Body of pancreas (tissue), 4 donors: ENCODE measurements around the gene MRO.

Experiments
- POLR2A ChIP-seq, 3 donors: fragments of 450-650 bp; IDR thresholded peaks; one replicate each; pipeline ENCODE4 v1.6.1; 2016; ENCODE audit warnings: antibody characterized with exemption in 3 of 3, mild to moderate bottlenecking in 2 of 3
- TF ChIP-seq, protein P1 (sequence below), 7 experiments: fragments of 450-650 bp in 4 of 7; fragments of 200-600 bp in 3 of 7; sonication (generic) in 3 of 7; IDR thresholded peaks; one replicate each; pipeline ENCODE4 v1.5.1; 2016 to 2019; ENCODE audit warnings: antibody characterized with exemption in 7 of 7

- TF ChIP-seq, protein P1, sequence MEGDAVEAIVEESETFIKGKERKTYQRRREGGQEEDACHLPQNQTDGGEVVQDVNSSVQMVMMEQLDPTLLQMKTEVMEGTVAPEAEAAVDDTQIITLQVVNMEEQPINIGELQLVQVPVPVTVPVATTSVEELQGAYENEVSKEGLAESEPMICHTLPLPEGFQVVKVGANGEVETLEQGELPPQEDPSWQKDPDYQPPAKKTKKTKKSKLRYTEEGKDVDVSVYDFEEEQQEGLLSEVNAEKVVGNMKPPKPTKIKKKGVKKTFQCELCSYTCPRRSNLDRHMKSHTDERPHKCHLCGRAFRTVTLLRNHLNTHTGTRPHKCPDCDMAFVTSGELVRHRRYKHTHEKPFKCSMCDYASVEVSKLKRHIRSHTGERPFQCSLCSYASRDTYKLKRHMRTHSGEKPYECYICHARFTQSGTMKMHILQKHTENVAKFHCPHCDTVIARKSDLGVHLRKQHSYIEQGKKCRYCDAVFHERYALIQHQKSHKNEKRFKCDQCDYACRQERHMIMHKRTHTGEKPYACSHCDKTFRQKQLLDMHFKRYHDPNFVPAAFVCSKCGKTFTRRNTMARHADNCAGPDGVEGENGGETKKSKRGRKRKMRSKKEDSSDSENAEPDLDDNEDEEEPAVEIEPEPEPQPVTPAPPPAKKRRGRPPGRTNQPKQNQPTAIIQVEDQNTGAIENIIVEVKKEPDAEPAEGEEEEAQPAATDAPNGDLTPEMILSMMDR (IDR thresholded peaks at IDR 0.05): no peak
- no peak for TF ChIP-seq POLR2A (IDR thresholded peaks at IDR 0.05)
Observed at GRCh38 chr18:50830544-50830943, 10.7 kb upstream of the MRO start.
